Measurements from ENCODE around the gene DACH1. TPM values are rescaled to one million over a fixed set of nuclear protein-coding genes. Genes with fewer than 3 reads are reported as not detected.

The DACH1 gene
- total and polyA plus RNA-seq, 2 of the 13 experiments (the other 11 are each of a cell fraction or from before 2014, with no cell fraction given): not detected

- no peak for TF ChIP-seq ZNF770 (CRISPR knock-in tag; IDR thresholded peaks at IDR 0.05)
- no peak for TF ChIP-seq RBAK (CRISPR knock-in tag; IDR thresholded peaks at IDR 0.05)
- TF ChIP-seq RFX5 (IDR thresholded peaks at IDR 0.05; ENCODE audit: low read depth, low read length): no peak
Measured at GRCh38 chr13:71493189-71493588, 373.8 kb downstream of the DACH1 start (continued).

- CTCF ChIA-PET (ENCODE audit: low intra/inter-chr PET ratio, low total read pairs): no interaction called here
Measured at GRCh38 chr13:71492346-71492871, 374.6 kb downstream of the DACH1 start.

GRCh38 chr13:71491010-71491409, 376.0 kb downstream of the DACH1 start:
- no peak overlapping the region for H3K9ac ChIP-seq (ENCODE audit: insufficient read depth, low read depth, low read length)
- no peaks in the 10 kb centered on the region for H3K36me3 ChIP-seq (replicated peaks in 1 of 2; ENCODE audit: control insufficient read depth in 1 of 2, insufficient read depth in 2 of 2, low read length in 2 of 2)
- ChIA-PET CTCF (ENCODE audit: low intra/inter-chr PET ratio, low total read pairs) (no interaction called here), POLR2A (no interaction called here)
- no peak overlapping the region for H3K27ac ChIP-seq (ENCODE audit: extremely low read length, insufficient read depth, low read length)
- intact Hi-C loops (cut with micrococcal nuclease; ENCODE audit: unreplicated experiment): no loop called here
- no peak overlapping the region for H3K4me3 ChIP-seq (replicated peaks in 1 of 3; ENCODE audit: insufficient read depth in 1 of 3, low read depth in 2 of 3, low read length in 3 of 3)
- no peaks in the 10 kb centered on the region; the same call in 1 of the 2 replicates for H4K20me1 ChIP-seq (ENCODE audit: insufficient read depth, low read length)
- DNase-seq (ENCODE audit: low spot score) (no peak), ATAC-seq (no peak), FAIRE-seq (no peak)
- no peaks in the 10 kb centered on the region for H3K27me3 ChIP-seq (ENCODE audit: control insufficient read depth in 1 of 2, insufficient read depth in 2 of 2, low read length in 2 of 2)
- H3K4me2 ChIP-seq (ENCODE audit: low read depth, low read length): no peak overlapping the region
- BruUV-seq (replicated peaks): no TSS peak
- H2AFZ ChIP-seq (ENCODE audit: low read length): no peak overlapping the region
- H3K4me1 ChIP-seq (ENCODE audit: insufficient read depth, low read length): no peaks in the 10 kb centered on the region
- H3K79me2 ChIP-seq (ENCODE audit: insufficient read depth, low read length): no peaks in the 10 kb centered on the region
- in situ Hi-C loops (cut with HindIII; ENCODE audit: extremely low pct_ligation_motif_present, low pct_unique_long_range_greater_than_20kb): no loop called here
- no peaks in the 10 kb centered on the region for H3K9me3 ChIP-seq (ENCODE audit: low read length)
- 0% methylated on average over 1 of the region's 1 CpG for WGBS (ENCODE audit: low lambda C conversion rate)
- TF ChIP-seq FOSL2 (CRISPR knock-in tag; IDR thresholded peaks at IDR 0.05) (no peak), ISX (CRISPR knock-in tag; conservative IDR thresholded peaks at IDR 0.05) (no peak), POGK (CRISPR knock-in tag; conservative IDR thresholded peaks at IDR 0.05) (no peak), DR1 (CRISPR knock-in tag; IDR thresholded peaks at IDR 0.05) (no peak), LBX2 (CRISPR knock-in tag; IDR thresholded peaks at IDR 0.05; ENCODE audit: borderline replicate concordance) (no peak), ZNF639 (CRISPR knock-in tag; conservative IDR thresholded peaks at IDR 0.05) (no peak), MED8 (CRISPR knock-in tag; IDR thresholded peaks at IDR 0.05; ENCODE audit: insufficient replicate concordance) (no peak)

More at GRCh38 chr13:71492346-71492871, 374.6 kb downstream of the DACH1 start:
- no peak overlapping the region for H3K27ac ChIP-seq (ENCODE audit: extremely low read length, insufficient read depth, low read length)
- H3K4me3 ChIP-seq (replicated peaks in 1 of 3; ENCODE audit: insufficient read depth in 1 of 3, low read depth in 2 of 3, low read length in 3 of 3): no peak overlapping the region
- POLR2A ChIA-PET: no interaction called here
- no peak overlapping the region for H3K9ac ChIP-seq (ENCODE audit: insufficient read depth, low read depth, low read length)
- no peaks in the 10 kb centered on the region for H3K4me1 ChIP-seq (ENCODE audit: insufficient read depth, low read length)
- H3K36me3 ChIP-seq (replicated peaks in 1 of 2; ENCODE audit: control insufficient read depth in 1 of 2, insufficient read depth in 2 of 2, low read length in 2 of 2): no peaks in the 10 kb centered on the region
- H3K9me3 ChIP-seq (ENCODE audit: low read length): no peaks in the 10 kb centered on the region
- H3K4me2 ChIP-seq (ENCODE audit: low read depth, low read length): no peak overlapping the region
- TF ChIP-seq HNRNPUL1 (IDR thresholded peaks at IDR 0.05; ENCODE audit: low read depth, low read length): no peak
- peak; percentile 63 for TF ChIP-seq MAFF (IDR thresholded peaks at IDR 0.05; ENCODE audit: low read depth, low read length)
- TF ChIP-seq MAFK (conservative IDR thresholded peaks at IDR 0.05 in 1 of 2, IDR thresholded peaks at IDR 0.05 in 1 of 2; ENCODE audit: low read length in 2 of 2): peak; percentile 63 to 79
- no peaks in the 10 kb centered on the region; the same call in 1 of the 2 replicates for H4K20me1 ChIP-seq (ENCODE audit: insufficient read depth, low read length)
- FAIRE-seq (no peak), ATAC-seq (no peak), DNase-seq (ENCODE audit: low spot score) (no peak)
- intact Hi-C loops (cut with micrococcal nuclease; ENCODE audit: unreplicated experiment) (no loop called here), in situ Hi-C loops (cut with HindIII; ENCODE audit: extremely low pct_ligation_motif_present, low pct_unique_long_range_greater_than_20kb) (no loop called here)
- no peak overlapping the region for H2AFZ ChIP-seq (ENCODE audit: low read length)
- no TSS peak for BruUV-seq (replicated peaks)
- H3K27me3 ChIP-seq (ENCODE audit: control insufficient read depth in 1 of 2, insufficient read depth in 2 of 2, low read length in 2 of 2): no peaks in the 10 kb centered on the region
- no peaks in the 10 kb centered on the region for H3K79me2 ChIP-seq (ENCODE audit: insufficient read depth, low read length)

All from HepG2 (cell line).